NCI-H2029 (cell line): ENCODE results near the gene R3HDML.
"Not testable (repeated sequence)": the region's sequence is repeated elsewhere in the genome, so short reads cannot be mapped to it uniquely, and the experiment has no call there.

ENCODE experiments used
- DNase-seq: peaks from one replicate; lab custom pipeline; 2025; lab: John Stamatoyannopoulos, UW

R3HDML gene

DNA sequence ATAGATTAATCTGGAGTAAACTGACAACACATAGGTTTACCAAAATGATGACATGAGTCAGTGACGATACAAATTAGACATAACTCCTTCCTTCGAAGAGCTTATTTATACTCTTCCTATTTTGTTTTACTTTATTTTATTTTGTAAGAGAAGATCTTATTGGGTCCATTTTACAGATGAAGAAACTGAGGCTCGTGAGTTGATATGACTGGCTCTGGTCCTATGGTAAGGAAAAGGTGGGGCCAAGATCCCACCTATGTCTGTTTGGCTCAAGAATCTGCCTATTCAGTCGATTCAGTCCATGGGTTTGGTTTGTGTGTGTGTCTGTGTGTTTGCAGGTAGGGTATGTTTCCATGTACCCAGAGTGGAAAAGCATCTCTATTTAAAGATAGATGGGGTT, 8.4 kb upstream of the R3HDML start:
- no peak for DNase-seq

DNA sequence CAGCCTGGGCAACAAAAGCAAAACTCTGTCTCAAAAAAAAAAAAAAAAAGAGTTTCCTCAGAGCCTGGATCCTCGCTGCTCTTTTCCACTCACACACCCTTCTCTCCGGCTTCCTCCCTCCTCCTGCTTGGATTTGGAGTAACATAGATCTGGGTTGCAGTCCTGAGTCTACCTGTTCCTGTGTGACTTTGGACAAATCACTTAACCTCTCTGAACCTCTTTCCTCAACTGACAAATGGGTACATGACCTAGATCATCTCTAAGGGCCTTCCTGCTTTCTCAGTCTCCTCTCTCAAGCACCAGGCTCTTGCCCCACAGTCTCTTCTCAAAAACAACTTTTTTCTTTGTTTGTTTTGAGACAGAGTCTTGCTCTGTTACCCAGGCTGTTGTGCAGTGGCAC, 5.6 kb upstream of the R3HDML start:
- no peak for DNase-seq

DNA sequence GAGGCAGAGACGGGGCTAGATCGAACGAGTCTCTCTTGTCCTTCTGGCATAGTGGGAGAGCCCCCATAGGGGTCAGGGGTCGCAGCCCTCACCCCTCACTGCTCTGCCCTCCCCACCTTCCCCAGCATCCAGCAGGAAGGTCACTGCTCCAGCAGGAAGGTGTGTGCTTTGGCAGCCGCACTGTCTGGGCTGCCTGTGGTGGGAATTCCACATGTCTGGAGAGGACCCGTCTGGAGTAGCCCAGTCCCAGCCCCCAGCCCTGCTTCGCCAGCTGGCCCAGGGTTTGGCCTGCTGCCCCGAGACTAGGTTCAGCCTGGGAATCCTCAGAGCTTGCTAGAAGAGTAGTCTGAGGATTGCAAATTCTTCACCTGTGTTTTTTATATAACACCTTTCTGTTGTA, 2.5 kb upstream of the R3HDML start:
- DNase-seq = no peak

DNA sequence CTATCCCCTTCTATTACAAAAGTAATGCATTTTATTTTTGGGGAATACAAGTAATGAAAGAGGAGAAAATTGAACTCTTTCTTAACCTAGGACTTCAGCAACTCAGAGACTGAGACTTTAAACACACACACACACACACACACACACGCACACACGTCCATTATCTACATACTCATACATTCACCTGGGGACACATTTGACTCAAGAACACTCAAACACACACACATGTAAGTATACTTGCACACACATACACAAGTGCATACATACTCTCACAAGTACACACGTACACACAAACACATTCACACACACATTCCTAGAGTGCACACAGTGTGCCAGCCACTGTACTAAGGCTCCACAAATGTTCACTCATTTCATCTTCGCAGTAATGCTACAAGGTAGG, 2.1 kb upstream of the R3HDML start:
- DNase-seq = no peak

DNA sequence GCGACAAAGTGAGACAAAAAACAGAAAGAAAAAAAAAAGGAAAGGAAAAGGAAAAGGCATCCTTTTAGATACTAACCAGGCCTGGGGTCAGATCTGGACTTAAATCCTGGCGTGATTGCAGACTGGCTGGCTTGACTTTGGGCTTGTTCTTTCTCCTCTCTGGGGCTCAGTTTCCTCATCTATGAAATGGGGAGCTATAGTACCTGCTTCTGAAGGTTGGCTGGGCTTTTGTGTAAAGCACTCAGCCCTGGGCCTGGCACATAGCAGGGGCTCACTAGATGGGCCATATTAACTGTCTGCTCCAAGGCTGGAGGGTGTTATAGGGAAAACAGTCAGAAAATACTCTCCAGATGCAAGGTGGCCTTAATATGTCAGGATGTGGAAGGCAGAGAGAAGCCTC, 1.2 kb upstream of the R3HDML start:
- DNase-seq = no peak

DNA sequence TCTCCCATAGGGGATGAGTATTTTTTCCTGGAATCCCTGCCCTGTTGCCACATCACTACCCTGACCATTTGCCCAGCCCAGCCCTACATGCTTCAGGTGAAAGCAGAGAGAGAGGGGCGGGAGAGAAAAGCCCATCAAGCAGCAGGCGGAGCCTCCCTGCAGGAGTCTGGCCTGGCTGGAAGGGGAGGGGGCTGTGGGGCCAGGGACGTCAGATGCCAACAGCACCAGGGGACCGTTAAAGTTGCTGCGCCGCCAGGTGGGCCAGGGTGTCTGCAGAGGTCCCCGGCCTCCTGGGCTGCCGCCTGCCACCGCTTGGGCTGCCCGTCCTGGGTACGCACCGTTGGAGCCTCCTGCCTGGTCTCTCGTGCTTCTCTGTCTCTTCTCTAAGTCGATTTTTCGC, 757 bp upstream of the R3HDML start:
- DNase-seq = no peak

DNA sequence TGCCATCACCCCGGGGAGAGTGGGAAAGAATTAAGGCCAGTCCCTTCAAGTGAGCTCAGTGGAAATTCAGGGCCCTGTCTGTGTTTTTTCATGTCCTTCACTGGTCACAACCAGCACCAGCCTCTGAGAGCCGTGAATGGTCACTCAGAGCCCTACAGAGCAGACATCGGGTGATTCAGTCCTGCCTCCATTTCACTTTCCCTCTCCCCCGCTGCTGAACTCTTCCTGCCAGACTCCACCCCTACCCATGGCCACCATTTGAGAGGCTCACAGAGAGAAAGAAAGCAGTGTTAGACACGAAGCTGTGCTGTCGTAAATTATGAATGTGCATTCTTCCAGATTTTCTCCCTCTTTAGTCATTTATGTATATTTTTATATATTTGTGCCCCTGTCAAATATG, 5.4 kb downstream of the R3HDML start:
- no peak for DNase-seq

DNA sequence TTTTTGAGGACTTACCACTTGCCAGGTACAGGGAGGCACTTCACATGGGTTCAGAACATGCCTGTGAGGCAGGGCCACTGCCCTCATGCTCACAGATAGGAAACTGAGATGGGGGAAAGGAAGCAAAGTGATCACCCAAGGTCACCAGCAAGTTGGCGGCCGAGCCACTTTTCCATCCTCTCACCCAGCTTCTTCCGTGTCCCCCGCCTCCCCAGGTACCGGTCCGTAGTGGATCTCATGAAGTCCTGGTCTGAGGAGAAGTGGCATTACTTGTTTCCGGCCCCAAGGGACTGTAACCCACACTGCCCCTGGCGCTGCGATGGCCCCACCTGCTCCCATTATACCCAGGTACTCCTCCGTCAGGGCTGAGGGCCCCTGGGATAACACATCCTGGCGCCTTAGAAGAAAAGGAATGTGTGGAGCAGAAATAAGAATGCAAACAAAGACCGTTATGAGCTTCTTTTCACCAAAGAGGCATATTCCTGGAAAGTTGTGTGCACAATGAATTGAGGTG, 6.4 kb downstream of the R3HDML start:
- DNase-seq = no peak

DNA sequence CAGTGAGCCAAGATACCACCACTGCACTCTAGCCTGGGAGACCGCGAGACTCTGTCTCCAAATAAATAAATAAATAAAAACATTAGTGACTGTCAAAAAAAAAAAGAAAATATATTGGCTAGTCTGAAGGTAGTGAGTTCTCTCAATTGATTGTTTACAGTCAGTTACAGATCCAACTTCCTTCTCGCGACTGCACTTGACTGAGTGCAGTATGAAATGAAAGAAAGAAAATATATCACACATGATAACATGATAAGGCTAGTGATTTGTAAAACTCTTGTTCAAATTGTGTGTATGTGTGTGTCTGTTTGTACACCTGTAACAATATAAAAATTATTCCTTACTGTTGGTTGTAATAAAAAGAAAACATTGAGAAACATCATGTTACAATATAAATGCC, 7.9 kb downstream of the R3HDML start:
- DNase-seq = no peak

DNA sequence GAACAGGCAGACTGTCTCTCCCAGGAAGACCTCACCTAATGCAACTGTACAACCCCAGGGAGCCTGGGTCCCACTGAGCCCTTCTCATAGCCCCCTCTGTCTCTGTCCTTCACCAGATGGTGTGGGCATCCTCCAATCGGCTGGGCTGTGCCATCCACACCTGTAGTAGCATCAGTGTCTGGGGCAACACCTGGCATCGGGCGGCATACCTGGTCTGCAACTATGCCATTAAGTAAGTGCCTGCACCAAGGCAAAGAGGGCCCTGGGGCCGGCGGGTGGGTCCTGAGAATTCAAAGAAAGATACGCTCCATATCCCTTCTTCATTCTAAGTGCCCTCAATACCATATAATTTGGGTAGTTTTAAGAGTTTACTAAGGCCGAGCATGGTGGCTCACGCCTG, 8.3 kb downstream of the R3HDML start:
- no peak for DNase-seq

DNA sequence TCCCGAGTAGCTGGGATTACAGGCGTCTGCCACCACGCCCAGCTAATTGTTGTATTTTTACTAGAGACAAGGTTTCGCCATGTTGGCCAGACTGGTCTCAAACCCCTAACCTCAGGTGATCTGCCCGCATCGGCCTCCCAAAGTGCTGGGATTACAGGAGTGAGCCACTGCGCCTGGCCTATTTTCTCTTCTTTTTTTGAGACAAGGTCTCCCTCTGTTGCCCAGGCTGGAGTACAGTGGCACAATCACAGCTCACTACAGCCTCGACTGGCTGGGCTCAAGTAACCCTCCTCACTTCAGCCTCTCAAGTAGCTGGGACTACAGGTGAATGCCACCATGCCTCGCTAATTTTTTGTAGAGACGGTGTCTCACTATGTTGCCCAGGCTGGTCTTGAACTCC, 9.1 kb downstream of the R3HDML start:
- not testable (repeated sequence) for DNase-seq

DNA sequence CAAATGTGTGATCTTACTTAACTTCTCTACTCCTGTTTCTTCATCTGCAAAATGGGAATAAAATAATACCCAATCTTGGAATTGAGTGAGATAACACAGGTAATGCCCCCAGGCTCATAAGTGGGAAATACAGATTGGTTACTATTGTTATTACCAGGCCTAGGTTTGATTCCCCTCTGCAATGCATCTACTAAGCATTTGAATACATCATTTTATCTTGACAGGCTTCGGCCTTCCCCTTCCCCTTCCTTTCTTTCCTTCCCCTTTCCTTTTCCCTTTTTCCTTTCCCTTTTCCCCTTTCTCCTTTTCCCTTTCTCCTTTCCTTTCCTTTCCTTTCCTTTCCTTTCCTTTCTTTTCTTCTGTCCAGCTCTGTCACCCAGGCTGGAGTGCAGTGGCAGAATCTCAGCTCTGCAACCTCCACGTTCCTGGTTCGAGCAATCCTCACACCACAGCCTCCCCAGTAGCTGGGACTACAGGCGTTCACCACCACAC, 11.4 kb downstream of the R3HDML start:
- DNase-seq = no peak

DNA sequence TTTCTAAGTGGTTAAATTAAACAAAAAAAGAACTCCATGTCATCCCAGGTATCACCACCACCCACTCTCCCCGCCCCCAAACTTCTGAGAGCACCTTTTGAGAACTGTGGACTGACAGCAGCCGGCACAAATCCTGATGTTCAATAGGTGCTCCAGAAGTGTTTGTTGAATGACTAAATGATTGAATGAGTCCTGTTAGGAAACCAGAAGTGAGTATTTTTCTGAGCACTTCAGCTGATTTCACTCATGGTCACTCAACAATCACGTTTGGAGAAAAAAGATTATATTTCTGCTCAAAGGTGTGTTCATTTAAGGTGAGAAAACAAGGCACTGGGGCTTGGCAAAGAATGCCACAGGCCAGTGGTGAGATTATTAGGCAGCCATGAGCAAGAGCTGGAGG, 12.5 kb downstream of the R3HDML start:
- DNase-seq = no peak

DNA sequence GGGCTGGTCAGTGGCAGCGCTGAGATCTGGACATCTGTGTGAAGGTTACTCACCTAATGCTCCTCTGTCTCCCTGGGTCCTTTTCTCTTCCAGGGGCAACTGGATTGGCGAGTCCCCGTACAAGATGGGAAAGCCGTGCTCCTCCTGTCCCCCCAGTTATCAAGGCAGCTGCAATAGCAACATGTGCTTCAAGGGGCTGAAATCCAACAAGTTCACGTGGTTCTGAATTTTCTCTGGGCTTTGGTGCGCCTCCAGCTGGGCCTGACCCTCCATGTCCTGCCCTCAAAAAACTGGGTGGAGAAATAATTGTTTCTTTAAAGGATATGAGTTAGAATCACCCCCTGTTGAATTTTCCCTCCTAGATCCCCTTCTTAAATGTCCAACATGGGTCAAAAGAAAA, 13.7 kb downstream of the R3HDML start:
- DNase-seq = no peak

DNA sequence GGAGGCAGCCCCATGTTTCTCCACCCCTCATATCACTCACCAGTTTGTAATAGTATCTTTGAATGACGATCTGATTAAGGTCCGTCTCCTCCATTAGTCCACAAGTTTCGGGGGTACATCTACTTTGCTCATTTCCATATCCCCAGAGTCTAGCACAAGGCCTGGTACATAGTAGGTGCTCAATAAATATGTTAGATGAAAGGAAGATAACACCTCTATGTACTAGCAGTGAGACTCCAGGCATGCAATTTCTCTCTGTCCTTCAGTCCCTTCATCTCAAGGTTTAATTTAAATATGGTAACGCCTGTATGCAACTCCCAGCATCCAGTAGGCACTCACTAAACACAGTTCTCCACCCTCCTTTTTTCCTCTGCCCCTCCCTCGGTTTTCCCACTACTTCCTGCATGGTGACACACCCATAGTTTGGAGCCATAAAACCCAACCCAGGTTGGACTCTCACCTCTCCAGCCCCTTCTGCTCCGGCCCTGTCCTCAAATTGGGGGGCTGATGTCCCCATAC, 18.2 kb downstream of the R3HDML start:
- DNase-seq = no peak

DNA sequence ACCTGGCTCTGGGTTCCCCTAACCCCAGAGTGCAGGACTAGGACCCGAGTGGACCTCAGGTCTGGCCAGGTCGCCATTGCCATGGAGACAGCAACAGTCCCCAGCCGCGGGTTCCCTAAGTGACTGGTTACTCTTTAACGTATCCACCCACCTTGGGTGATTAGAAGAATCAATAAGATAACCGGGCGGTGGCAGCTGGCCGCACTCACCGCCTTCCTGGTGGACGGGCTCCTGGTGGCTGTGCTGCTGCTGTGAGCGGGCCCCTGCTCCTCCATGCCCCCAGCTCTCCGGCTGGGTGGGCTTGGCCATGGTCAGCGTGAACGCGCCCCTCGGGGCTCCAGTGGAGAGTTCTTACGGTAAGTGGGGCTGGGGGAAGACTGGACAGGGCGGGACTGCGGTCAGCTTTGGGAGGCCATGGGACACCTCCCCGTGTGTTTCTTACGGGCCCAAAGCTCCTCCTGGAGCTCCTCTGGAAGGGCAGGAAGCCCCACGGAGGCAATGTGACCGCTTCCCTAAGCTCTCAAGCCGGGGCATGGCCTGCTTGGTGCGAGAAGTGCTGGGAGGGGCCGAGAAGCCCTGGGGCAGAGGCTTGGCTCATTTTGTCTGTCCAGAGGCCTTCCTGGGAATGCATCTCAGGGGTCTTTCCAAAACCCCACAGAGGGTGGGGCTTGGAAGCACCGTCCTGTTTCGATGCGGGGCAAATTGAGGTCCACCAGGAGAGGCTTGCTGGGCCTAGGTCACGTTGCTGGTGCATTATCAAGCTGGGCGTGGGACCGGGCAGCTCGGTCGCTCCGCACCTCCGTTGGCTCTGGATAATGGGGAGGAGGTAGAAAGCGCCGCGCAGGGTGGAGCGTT, 18.9 kb downstream of the R3HDML start, which contains the start of gene HNF4A:
Gene HNF4A, plus strand, starts transcription at position 202 of the 855 bp plus-strand sequence. Its CDS starts 106 bp downstream, at position 308.
- no peak for DNase-seq

DNA sequence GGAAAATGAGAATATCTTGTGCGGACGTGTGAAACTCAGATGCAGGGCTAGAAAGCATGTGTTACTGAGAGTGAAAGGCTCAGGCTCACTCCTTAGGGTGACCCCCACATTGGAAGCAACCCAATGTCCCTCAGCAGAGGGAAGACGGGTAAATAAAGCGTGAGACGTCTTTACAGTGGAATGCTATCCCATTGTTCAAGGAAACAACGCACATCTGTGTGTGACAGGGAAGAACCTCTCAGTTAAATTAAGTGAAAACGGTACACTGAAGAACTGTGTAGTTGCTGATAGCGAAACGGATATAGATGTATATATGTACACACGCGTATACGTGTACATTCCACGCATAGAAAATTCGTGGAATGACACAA, 19.5 kb downstream of the R3HDML start:
- DNase-seq = no peak

DNA sequence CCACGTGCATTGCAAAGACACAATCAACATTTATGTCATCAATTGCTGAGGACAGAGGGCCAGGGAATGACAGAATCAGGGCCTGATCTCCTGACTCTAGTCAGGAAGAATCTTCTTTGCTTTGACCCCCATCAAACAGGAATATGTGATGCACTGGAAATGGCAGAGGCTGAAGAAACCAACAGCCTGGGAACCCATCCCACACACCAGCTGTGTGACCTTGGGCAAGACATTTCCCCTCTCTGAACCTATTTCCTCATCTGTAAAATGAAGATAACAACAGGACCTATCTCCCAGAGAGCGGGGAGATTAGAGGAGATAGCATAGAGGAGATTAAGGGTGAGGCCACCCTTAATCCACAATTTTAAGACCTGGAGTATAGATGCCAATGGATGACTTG, 20.2 kb downstream of the R3HDML start:
- DNase-seq = no peak

DNA sequence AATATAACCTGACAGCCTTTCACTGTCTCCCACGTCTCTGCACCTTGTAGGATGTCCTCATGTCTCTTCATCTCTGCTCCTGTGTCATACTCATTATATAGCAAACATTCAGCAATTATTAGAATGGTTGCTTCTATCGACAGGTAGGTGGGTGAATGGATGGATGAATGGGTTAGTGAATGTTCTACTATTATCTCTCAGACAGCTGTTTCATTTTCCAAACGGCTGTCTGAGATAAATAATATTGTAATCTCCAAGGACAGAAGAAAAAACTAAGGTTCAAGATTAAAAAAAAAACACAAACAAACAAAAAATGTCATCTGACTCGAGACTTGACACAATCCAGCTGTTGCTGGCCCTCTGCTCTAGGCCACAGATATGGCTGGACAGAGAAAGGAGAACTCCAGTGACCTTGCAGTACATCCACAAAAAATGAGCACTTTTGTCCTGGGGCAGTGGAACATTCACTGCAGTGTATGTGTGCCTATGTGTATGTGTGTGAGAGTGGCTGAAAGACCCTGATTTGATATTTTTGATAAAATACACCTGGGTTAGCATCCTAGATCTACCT, 20.8 kb downstream of the R3HDML start:
- DNase-seq = no peak

DNA sequence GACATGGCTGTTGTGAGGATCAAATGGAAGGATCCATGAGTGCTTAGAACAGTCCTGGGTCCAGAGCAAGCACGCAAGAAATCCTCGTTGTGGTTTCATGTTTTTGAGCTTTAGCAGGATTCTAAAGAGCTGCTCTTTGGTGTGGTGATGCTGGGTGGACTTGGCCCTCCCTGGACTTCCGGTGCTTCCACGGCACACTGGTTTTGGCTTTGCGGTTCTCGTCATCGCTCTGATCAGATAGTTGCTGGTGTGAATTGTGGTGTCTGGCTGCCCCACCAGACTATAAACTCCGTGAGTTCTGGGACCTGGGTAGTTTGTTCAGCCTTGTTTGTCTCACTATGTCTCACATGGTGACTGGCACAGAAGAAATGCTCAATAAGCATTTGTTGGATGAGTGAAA, 21.9 kb downstream of the R3HDML start:
- no peak for DNase-seq

DNA sequence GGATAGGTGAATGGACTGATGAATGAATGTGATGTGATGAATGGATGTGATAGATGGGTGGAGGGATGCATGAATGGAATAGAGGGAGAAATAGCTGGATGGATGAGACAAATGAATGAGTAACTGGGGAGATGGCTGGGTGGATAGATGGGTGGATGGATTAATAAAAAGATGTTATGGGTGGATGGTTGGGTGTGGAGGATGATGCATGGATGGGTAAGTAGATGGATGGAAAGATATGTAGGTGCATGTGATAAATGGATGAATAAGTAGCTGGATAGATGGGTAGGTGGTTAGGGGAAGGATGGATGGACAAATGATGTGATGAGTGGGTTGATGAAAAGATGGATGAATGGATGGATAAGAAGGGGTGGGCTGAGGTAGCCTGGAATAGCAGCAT, 23.4 kb downstream of the R3HDML start:
- no peak for DNase-seq

DNA sequence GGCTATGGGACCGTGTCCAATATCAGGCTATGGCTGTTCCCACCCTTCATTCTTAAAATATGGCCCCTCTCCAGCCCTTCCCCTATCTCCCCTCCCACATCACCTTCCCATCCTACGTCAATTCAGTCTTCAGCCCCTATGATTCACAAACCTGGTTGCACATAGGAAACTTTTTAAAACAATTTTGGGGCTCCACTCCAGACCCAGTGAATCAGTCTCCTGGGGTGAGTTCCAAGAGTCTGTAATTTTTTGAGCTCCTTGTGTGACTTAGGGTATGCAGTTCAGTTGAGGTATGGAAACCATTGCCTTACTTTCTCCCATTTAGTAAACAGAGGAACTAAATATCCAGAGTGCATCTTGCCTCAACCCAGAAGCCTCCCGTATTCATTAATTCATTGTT, 24.2 kb downstream of the R3HDML start:
- no peak for DNase-seq

DNA sequence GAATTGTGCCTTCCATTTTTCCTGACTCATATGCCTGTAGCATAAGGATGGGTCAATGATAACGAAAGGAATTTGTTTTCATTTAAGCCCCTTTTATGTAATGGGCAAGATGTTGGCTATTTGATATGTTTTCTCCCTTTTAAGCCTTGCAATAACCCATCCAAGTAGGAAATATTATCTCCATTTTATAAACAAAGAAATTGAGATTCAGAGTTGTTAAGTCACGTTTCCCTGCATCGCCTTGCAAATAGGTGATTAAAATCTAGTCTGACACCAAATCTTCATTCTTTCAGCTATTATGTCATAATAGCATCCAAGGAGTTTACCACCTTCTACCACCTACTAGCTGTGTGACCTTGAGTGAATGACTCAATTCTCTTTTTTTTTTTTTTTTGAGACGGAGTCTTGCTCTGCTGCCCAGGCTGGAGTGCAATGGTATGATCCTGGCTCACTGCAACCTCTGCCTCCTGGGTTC, 25.7 kb downstream of the R3HDML start:
- no peak for DNase-seq
